MM.1S (cell line): ENCODE measurements around the gene PTPN1.
"Not testable (repeated sequence)": the region's sequence is repeated elsewhere in the genome, so short reads cannot be mapped to it uniquely, and the experiment has no call there.

Source experiments
- DNase-seq: peaks from one replicate; pipeline ENCODE4 v3.0.0-alpha.2; 2015
- H2AFZ ChIP-seq: fragments of 300-600 bp; sonication (generic); 2 replicates; pipeline ENCODE4 v1.6.0; 2016; ENCODE audit warnings: antibody characterized with exemption, low read length
- H3F3A ChIP-seq: fragments of 300-600 bp; sonication (generic); 2 replicates; pipeline ENCODE4 v1.6.1; 2016; ENCODE audit warnings: mild to moderate bottlenecking, antibody characterized with exemption, low read length, moderate library complexity, mixed read lengths; ENCODE audit not compliant: insufficient read depth
- H3K27ac ChIP-seq: fragments of 300-600 bp; sonication (generic); 2 replicates; pipeline ENCODE4 v1.5.1; 2016; ENCODE audit warnings: mild to moderate bottlenecking, low read length
- H3K27me3 ChIP-seq: fragments of 300-600 bp; sonication (generic); replicated peaks from 2 replicates; pipeline ENCODE4 v1.6.0; 2016; ENCODE audit warnings: low read length; ENCODE audit not compliant: insufficient read depth
- H3K36me3 ChIP-seq: fragments of 300-600 bp; sonication (generic); replicated peaks from 2 replicates; pipeline ENCODE4 v1.6.1; 2016; ENCODE audit warnings: mild to moderate bottlenecking, low read length, mixed read lengths; ENCODE audit not compliant: insufficient read depth
- H3K4me1 ChIP-seq: fragments of 300-600 bp; sonication (generic); 2 replicates; pipeline ENCODE4 v1.6.1; 2016; ENCODE audit warnings: low read length, mixed read lengths
- H3K4me2 ChIP-seq: fragments of 300-600 bp; sonication (generic); 2 replicates; pipeline ENCODE4 v1.6.0; 2016; ENCODE audit warnings: low read depth, low read length
- H3K4me3 ChIP-seq: fragments of 300-600 bp; sonication (generic); 2 replicates; pipeline ENCODE4 v1.5.1; 2016; ENCODE audit warnings: low read length, mixed read lengths
- H3K79me2 ChIP-seq: fragments of 300-600 bp; sonication (generic); 2 replicates; pipeline ENCODE4 v1.6.1; 2016; ENCODE audit warnings: mixed run types, low read length, mixed read lengths
- H3K9ac ChIP-seq: fragments of 300-600 bp; sonication (generic); 2 replicates; pipeline ENCODE4 v1.6.1; 2016; ENCODE audit warnings: low read length, mixed read lengths
- H3K9me2 ChIP-seq: fragments of 300-600 bp; sonication (generic); replicated peaks from 2 replicates; pipeline ENCODE4 v1.6.1; 2016; ENCODE audit warnings: mild to moderate bottlenecking, low read length, mixed read lengths; ENCODE audit not compliant: insufficient read depth
- H3K9me3 ChIP-seq: fragments of 300-600 bp; sonication (generic); replicated peaks from 2 replicates; pipeline ENCODE4 v1.6.1; 2016; ENCODE audit warnings: mild to moderate bottlenecking, low read length, mixed read lengths; ENCODE audit not compliant: insufficient read depth
- H4K20me1 ChIP-seq: fragments of 300-600 bp; sonication (generic); 2 replicates; pipeline ENCODE4 v1.6.1; 2016; ENCODE audit warnings: mild to moderate bottlenecking, low read length, moderate library complexity, mixed read lengths; ENCODE audit not compliant: insufficient read depth
- EZH2 ChIP-seq: fragments of 300-600 bp; sonication (generic); optimal IDR thresholded peaks from 2 replicates; pipeline ENCODE3; 2017; ENCODE audit warnings: low read depth, mild to moderate bottlenecking, antibody characterized with exemption, low read length, mixed read lengths
- EZH2phosphoT487 ChIP-seq: fragments of 300-600 bp; sonication (generic); IDR thresholded peaks from 2 replicates; pipeline ENCODE4 v1.6.1; 2018; ENCODE audit warnings: antibody characterized with exemption, low read length
- TF ChIP-seq, protein P1 (sequence below): fragments of 300-600 bp; sonication (generic); IDR thresholded peaks from 2 replicates; pipeline ENCODE4 v1.5.1; 2016; ENCODE audit warnings: antibody characterized with exemption, low read length, mixed read lengths

The PTPN1 gene

DNA sequence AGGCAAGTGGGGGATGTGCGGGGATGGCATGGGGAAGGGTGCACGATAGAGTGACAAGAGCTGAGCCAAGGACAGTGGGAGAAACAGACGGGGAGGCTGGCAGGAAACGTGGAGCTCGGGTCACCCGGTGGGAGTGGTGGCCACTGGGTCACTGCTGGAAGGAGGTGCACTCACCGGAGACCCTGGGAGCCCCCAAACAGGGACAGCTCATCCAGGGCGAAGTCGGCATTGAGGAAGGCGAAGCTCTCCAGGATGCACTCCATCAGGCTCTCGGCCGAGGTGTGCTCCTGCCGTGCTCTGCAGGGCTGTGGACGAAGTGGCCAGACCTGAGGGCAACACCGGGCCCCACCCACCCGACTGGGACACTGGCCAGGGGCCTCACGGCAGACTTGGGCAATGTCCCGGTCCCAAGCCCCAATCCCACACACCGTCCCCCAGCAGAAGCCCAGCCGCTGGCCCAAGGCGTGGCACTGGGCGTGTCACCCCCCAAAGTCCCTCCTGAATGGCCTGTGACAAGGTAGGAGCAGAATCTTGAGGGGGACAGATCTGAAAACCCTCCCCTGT lies 87.3 kb downstream of the PTPN1 start:
- Histone ChIP-seq H3K9me2 (no peaks in the 10 kb centered on the region), H3K9ac (no peak overlapping the region), H3K4me3 (no peak overlapping the region), H3F3A (no peaks in the 10 kb centered on the region), H3K9me3 (no peaks in the 10 kb centered on the region), H3K36me3 (no peaks in the 10 kb centered on the region), H3K4me1 (0 out of 2 replicates have a peak, but pooled peaks cover 8% of the 10 kb centered on the region), H3K79me2 (no peaks in the 10 kb centered on the region), H3K27ac (no peak overlapping the region), H3K27me3 (peaks cover 5% of the 10 kb centered on the region; the same call in 1 of the 2 replicates), H2AFZ (no peak overlapping the region), H4K20me1 (no peaks in the 10 kb centered on the region), H3K4me2 (no peak overlapping the region)
- no peak for DNase-seq
- TF ChIP-seq EZH2phosphoT487 = no peak
- TF ChIP-seq, protein P1, sequence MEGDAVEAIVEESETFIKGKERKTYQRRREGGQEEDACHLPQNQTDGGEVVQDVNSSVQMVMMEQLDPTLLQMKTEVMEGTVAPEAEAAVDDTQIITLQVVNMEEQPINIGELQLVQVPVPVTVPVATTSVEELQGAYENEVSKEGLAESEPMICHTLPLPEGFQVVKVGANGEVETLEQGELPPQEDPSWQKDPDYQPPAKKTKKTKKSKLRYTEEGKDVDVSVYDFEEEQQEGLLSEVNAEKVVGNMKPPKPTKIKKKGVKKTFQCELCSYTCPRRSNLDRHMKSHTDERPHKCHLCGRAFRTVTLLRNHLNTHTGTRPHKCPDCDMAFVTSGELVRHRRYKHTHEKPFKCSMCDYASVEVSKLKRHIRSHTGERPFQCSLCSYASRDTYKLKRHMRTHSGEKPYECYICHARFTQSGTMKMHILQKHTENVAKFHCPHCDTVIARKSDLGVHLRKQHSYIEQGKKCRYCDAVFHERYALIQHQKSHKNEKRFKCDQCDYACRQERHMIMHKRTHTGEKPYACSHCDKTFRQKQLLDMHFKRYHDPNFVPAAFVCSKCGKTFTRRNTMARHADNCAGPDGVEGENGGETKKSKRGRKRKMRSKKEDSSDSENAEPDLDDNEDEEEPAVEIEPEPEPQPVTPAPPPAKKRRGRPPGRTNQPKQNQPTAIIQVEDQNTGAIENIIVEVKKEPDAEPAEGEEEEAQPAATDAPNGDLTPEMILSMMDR = no peak
- no peak for TF ChIP-seq EZH2

DNA sequence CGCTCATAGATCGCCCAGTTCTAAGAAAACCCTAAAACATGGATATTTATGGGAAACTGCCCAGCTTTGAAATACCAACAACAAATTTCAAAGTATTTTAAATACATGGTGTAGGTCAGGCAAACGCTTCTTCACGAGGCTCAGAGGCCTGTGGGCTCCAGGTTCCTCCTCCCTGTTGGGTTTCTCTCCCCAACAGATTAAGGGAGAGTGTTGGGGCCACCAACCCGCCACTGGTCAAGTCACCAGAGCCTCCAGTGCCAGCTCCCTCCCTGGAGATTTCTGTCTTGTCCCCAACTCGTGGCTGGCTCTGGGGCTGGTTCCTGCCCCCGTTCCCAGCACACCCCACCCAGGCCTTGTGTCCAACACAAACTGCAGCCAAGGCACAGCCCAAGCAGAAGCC lies 87.9 kb downstream of the PTPN1 start:
- H3K27ac ChIP-seq = no peak overlapping the region
- H3K4me2 ChIP-seq = no peak overlapping the region
- H3K9me3 ChIP-seq = no peaks in the 10 kb centered on the region
- no peaks in the 10 kb centered on the region for H3F3A ChIP-seq
- H3K36me3 ChIP-seq = no peaks in the 10 kb centered on the region
- H3K4me1 ChIP-seq = 0 out of 2 replicates have a peak, but pooled peaks cover 8% of the 10 kb centered on the region
- no peak overlapping the region for H3K9ac ChIP-seq
- H4K20me1 ChIP-seq = no peaks in the 10 kb centered on the region
- H3K9me2 ChIP-seq = no peaks in the 10 kb centered on the region
- no peaks in the 10 kb centered on the region for H3K79me2 ChIP-seq
- H3K27me3 ChIP-seq = peaks cover 5% of the 10 kb centered on the region; the same call in 1 of the 2 replicates
- DNase-seq = no peak
- no peak overlapping the region for H2AFZ ChIP-seq
- TF ChIP-seq EZH2phosphoT487 = no peak
- TF ChIP-seq, protein P1 = no peak
- TF ChIP-seq EZH2 = no peak
- no peak overlapping the region for H3K4me3 ChIP-seq

DNA sequence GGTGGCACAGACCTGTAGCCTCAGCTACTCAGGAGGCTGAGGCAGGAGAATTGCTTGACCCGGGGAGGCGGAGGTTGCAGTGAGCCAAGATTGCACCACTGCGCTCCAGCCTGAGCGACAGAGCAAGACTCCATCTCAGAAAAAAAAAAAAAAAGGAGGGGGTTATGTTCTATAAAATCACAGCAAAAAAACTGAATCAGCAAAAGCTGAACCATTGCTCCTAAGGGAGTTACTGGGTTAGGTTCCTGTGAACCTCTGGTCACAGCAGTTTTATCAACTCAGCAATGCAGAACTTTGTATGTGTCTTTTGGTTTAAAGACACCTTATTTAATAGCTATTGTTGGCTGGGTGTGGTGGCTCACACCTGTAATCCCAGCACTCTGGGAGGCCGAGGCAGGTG lies 88.6 kb downstream of the PTPN1 start:
- not testable (repeated sequence) for H3K9me2 ChIP-seq, H3K4me1 ChIP-seq, H3K9ac ChIP-seq, H3K27ac ChIP-seq, H3K9me3 ChIP-seq, H3K4me2 ChIP-seq, H3K79me2 ChIP-seq, H3K27me3 ChIP-seq, H2AFZ ChIP-seq, H3F3A ChIP-seq, H3K36me3 ChIP-seq, DNase-seq, H3K4me3 ChIP-seq, H4K20me1 ChIP-seq

DNA sequence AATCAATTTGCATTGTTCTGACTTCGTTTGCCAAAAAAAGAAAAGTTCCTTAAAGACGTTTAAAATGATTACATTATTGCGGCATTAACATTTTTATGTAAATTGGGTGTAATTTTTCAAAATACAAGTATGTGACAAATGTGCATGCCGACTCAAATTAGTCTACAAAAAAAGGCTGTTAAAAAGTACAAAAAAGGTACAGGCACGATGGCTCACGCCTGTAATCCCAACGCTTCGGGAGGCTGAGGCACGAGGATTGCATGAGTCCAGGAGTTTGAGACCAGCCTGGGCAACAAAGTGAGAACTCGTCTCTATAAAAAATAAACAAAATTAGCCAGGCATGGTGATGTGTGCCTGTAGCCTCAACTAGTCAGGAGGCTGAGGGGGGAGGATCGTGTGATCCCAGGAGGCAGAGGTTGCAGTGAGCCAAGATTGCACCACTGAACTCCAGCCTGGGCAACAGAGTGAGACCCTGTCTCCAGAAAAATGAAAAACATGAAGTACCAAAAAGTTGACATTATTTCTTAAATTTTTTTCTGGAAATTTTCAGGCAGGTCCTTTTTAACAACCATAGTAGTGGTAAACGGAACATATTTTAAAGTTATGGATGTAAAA lies 90.2 kb downstream of the PTPN1 start:
- H3F3A ChIP-seq = no peaks in the 10 kb centered on the region
- no peak overlapping the region for H3K27ac ChIP-seq
- no peaks in the 10 kb centered on the region for H3K9me2 ChIP-seq
- H3K4me2 ChIP-seq = no peak overlapping the region
- H3K9ac ChIP-seq = no peak overlapping the region
- no peaks in the 10 kb centered on the region for H4K20me1 ChIP-seq
- DNase-seq = no peak
- no peaks in the 10 kb centered on the region for H3K9me3 ChIP-seq
- H3K36me3 ChIP-seq = no peaks in the 10 kb centered on the region
- no peak overlapping the region for H2AFZ ChIP-seq
- H3K79me2 ChIP-seq = no peaks in the 10 kb centered on the region
- TF ChIP-seq EZH2phosphoT487 = no peak
- no peak for TF ChIP-seq EZH2
- TF ChIP-seq, protein P1 = no peak
- H3K27me3 ChIP-seq = peaks cover 5% of the 10 kb centered on the region; the same call in 1 of the 2 replicates
- no peak overlapping the region for H3K4me3 ChIP-seq
- 0 out of 2 replicates have a peak, but pooled peaks cover 8% of the 10 kb centered on the region for H3K4me1 ChIP-seq
